A549 (cell line): Measurements from ENCODE around the gene TTC8.

Experiments used
- CTCF ChIP-seq: fragments of >200 bp; sonication (Bioruptor Twin); formaldehyde crosslinking; IDR thresholded peaks from 3 replicates; pipeline ENCODE4 v1.5.1; 2016
- EP300 ChIP-seq, 2 experiments: fragments of >200 bp; sonication (Bioruptor Twin); formaldehyde crosslinking; IDR thresholded peaks; 2 replicates in 1 of 2; 3 replicates in 1 of 2; pipeline ENCODE4 v1.6.1; 2016 to 2017
- ESRRA ChIP-seq: fragments of 150-350 bp; IDR thresholded peaks from 2 replicates; pipeline ENCODE4 v1.6.1; 2014; ENCODE audit warnings: mild to moderate bottlenecking, low read length, borderline replicate concordance
- JUN ChIP-seq, 2 experiments: fragments of >200 bp; sonication (Bioruptor Twin); formaldehyde crosslinking; IDR thresholded peaks; 2 replicates in 1 of 2; 3 replicates in 1 of 2; pipeline ENCODE4 v1.6.1; 2016 to 2017
- POLR2A ChIP-seq: IDR thresholded peaks from 2 replicates; pipeline ENCODE4 v1.6.1; 2012; ENCODE audit warnings: mild to moderate bottlenecking, low read length
- USF2 ChIP-seq: fragments of 450-650 bp; IDR thresholded peaks from 2 replicates; pipeline ENCODE4 v1.6.1; 2014; ENCODE audit warnings: antibody characterized with exemption

GRCh38 chr14:88851587-88851986 is 27.1 kb downstream of the TTC8 start:
- TF ChIP-seq POLR2A: no peak
- no peak for TF ChIP-seq CTCF
- TF ChIP-seq JUN (IDR thresholded peaks at IDR 0.05): no peak
- TF ChIP-seq EP300 (IDR thresholded peaks at IDR 0.05): no peak
- TF ChIP-seq ESRRA: no peak
- TF ChIP-seq USF2: no peak
